Stimulated activated CD8-positive, alpha-beta memory T cell treated with anti-CD3 and anti-CD28 coated beads, Interleukin-15, amount 100 ng/mL, for 1 hour (primary cell): ENCODE data around the gene INSM1.
"Not testable (repeated sequence)": the region's sequence is repeated elsewhere in the genome, so short reads cannot be mapped to it uniquely, and the experiment has no call there.

Source experiments
- DNase-seq: peaks from one replicate; pipeline ENCODE4 v3.0.0-alpha.2; 2020; ENCODE audit warnings: low read depth

INSM1 gene, protein sequence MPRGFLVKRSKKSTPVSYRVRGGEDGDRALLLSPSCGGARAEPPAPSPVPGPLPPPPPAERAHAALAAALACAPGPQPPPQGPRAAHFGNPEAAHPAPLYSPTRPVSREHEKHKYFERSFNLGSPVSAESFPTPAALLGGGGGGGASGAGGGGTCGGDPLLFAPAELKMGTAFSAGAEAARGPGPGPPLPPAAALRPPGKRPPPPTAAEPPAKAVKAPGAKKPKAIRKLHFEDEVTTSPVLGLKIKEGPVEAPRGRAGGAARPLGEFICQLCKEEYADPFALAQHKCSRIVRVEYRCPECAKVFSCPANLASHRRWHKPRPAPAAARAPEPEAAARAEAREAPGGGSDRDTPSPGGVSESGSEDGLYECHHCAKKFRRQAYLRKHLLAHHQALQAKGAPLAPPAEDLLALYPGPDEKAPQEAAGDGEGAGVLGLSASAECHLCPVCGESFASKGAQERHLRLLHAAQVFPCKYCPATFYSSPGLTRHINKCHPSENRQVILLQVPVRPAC

DNA sequence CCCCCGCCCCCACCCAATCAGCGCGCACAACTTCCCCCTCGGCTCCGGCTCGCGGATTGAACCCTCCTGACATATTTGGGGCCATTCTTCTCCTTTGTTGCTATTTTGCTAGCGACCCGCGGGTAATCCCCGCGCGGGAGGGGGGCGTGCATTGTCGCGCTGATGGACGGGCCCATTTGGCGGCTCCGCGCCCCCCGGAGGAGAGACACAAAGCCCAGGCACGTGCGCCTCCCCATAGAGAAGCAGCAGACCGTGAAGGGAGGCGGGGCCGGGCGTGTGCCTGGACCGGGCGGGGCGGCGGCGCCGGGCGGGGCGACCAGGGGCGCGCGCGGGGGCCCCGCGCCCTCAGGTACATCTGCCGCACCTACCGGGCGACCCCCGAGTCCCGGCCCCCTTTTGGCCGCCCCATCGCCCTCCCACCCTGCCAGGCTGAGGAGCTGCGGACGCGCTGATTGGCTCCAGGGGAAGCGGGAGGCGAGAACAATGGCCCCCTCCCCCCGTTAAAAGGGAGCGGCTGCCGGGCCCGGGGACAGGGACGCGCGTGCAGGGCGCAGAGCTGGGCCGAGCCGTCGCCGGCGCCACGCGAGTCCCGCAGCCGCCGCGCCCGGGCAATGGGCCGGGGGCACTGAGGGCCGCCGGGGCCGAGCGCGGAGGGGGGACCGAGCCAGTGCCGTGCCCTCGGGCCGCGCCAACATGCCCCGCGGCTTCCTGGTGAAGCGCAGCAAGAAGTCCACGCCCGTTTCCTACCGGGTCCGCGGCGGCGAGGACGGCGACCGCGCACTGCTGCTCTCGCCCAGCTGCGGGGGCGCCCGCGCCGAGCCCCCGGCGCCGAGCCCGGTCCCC, at the start of gene INSM1:
INSM1 (plus strand) TSS at position 530 of the 843 bp plus-strand sequence; CDS start at position 694, 164 bp downstream.
- DNase-seq, result no peak

DNA sequence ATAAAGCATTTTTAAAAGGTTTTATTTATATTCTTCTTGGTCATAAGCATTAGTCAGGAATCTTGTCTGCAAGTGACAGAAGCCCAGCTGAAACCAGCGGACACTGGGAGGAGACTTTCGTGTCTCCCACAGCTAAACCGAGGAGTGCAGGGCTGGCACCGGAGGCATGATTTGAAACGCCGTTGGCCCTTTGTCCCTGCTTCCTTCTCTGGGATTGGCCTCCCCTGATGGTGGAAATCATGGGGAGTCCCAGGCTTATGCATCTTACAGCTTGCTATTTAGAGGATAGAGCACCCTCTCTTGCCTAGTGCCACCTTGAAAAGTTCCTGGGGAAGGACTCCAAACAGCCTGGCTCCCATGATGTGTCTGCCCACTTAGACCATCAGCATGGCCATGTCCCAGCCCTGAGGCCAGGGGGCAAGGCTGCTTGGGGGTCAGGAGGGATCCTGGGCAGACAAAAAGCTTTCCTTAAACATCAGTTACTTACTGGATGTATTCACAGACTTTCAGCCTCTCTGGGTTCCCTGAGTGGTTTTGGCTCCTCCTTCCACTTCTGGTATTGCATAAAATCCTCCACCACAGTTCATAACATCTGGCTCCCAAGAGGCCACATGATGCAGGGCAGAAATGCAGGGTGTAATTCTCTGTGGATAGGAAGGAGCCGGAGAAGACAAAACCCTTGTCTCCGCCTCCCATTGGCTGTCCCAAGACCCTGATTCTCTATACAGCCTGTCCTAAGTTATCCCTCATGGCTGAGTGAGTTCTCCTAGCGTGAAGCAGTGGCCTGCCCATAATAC, 49.3 kb upstream of the INSM1 start:
- DNase-seq, result no peak

DNA sequence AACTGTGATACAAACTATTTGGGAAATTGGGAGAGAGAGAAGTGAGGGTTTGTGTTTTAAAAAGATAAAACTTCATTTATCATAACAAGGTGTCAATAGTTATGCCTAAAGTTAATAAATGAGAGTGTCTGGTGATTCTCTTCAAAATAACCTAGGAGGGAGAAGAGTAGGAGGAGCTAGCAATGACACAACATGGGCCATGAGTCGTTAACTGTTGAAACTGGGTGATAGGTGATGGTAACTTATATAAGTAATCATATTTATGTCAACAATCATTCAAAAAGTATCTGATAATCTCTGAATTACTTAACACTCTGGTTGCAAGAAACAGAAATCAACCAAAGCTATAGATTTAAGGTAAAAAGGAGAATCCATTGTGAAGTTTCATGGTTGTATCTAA, 46.8 kb upstream of the INSM1 start:
- DNase-seq, result no peak

DNA sequence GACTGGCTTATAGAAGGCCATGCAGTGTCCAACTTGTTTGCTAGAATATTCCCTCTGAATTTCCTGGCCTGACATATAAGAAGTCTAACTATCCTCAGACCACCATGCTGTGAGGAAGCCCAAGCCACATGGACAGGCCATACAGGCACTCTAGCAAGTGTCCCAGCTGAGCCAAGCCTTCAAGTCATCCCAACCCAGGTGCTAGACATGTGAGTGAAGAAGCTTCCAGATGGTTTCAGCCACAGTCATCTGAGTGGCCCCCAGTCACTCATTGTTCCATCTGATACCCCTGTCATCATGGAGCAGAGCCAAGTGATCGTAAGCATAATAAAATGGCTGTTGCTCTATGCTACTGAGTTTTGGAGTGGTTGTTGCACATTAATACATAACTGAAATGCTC, 46.0 kb upstream of the INSM1 start:
- no peak for DNase-seq

DNA sequence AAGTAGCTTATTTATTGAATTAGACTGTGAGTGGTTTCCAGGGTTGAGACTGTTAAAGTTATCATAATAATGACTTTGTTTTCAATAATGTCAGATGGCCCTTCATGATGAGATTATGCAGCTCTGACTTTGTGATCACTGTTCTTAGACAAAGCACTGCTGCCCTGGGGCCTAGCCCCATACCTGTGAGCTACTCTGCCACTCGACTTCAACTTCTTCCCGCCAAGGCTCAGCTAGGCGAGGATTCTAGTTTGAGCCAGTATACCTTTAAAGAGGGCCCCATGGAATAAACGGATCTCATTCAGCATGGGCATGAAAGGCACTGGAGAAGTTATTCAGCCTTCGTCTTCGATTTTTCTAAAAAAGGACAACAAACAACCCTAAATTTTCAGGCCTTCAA, 45.0 kb upstream of the INSM1 start:
- DNase-seq, result no peak

DNA sequence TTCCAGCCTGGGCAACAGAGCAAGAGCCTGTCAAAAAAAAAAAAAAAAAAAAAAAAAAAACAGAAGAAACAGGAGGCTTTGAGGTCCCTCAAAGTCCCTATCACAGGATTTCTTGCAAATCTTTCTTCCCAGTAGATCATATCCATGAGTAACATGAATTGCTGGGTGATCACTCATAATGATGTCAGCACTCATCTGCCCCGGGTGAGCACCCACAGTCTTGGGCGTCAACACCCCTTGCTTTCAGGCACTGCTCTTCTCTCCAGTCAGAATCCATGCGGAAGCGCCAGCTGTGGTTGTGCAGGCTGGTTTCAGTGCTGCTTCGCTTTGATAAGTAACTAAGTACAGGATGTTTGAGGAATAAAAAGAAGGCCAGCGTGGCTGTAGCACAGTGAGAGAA, 40.2 kb upstream of the INSM1 start:
- DNase-seq, result no peak

DNA sequence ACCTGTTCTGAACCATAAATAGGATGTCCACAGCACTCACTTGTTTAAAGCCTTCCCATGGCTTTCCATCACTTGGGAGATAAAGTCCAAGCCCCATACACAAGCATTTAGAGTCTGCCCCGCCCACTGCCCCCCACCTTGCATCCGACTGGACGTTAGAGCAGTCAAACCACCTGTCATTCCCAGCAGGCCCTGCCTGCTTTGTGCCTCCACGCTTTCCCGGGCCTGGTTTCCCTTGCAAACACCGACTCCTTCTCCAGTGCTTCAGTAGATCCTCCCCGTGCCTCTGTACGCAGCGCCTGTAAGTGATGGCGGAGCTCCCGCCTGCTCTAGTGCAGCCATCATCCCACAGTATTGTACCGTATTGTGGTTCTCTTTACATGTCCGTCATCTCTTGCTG, 38.3 kb upstream of the INSM1 start:
- DNase-seq, result no peak

DNA sequence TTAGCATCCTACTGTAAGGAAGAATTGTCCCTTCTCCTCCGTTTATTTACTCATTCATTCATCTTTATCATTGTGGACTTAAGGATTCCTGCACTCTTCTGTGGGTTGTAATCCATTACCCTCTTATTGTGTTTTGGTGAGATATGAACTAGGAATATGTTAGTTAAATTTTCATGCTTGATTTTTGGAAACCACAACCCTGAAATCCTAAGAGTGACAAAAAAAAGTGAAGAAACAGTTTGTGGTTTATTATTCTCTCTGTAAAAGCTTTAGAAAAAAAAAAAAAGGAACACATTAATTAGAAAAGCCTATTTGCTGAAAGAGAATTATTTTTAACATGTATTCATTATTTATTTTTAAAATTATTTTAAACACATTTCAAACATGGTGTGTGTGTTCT, 36.7 kb upstream of the INSM1 start:
- DNase-seq, result no peak

DNA sequence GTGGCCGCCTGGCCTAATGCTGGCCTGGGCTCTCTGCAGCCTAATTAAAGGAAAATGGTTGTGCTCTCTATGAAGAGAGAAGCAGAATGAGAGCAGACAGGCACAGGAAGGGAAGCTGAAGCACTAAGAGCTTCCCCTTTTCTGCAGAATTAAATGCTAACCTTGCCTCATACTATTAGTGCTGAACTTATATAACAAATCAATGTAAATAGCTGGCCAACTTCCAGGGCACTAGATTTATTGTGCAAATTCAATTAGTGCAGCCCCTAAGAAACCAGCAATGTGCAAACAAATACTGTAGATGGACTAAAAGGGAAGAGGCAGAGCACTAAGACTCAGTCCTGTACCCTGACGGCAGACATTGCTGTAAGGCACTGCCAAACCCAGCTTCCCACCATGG, 36.1 kb upstream of the INSM1 start:
- DNase-seq, result no peak

DNA sequence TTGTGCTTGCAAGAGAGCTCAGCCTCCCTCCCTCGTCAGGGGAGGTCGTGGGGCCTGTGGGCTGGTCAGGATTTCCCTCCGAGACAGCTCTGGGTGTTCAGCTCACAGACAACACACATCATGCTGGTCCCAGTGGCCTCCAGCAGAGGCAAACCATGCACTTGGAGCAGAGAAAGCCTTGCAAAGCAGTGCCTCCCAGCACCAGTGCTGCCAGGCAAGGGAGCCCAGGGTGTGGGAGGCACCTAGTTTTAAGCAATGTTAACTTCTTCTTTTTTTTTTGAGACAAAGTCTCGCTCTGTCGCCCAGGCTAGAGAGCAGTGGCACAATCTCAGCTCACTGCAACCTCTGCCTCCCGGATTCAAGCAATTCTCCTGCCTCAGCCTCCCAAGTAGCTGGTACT, 34.0 kb upstream of the INSM1 start:
- DNase-seq, result no peak

DNA sequence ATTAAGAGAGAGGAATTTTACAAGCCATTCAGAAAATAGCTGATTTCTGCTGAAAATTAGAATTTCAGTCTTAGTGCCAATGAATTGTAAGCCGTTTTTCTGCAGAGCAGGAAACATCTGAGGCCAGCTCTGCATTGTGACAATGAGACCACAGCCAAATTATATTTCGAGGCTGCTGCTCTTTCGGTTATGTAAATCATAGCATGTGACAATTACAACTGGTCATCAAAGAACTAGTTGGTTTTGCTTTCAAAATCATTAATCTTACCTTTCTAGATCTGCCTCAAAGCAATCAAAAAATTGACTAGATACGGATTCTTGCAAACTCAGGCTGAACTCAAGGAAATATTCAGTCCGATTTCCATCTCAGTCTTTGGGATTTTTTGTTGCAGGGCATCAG, 33.4 kb upstream of the INSM1 start:
- no peak for DNase-seq

DNA sequence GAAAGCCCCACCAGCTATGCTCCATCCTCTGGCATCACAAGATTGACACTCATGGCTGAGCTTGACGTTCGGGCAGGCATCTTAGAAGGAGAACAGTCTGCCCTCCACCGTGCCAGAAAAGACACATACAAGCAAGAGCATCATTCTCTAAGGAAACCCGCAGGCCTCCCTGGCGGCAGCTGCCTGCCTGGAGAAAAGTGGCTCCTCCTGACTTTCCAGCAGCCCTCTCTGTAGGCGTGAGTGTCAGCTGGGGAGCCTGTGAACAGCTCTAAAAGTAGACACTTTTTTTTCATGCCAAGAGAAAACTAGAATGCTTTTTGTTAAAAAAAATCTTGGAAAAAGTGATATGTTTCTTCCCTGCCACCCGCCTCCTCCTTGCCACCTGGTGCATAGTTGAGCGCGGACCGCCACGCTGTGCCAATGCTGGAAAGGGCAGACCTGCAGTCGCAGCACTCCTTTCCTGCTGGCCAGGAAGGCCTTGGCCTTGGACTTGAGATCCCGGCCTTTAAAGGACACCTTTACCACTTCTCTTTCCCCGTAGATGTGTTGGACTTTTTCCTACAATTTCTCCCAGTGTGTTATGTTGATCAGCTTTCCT, 29.7 kb upstream of the INSM1 start:
- no peak for DNase-seq

DNA sequence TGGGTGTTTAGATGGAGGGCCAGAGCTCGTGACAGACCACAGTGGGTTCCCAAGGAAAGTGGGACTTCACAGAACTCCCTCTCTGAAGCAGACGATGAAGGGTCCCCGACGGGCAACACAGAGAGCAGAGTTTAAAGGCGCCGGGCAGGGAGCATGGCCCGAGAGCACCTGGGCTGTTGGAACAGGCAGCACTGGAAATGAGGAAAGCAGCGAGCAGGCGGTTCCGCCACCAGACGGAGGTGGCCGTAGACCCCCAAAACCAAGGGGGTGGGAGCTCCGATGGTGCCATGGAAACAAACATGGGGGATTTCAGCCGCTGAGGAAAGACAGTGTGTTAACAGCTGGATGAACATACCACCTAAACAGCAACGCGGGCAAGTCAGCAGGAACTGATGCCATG, 27.5 kb upstream of the INSM1 start:
- no peak for DNase-seq

DNA sequence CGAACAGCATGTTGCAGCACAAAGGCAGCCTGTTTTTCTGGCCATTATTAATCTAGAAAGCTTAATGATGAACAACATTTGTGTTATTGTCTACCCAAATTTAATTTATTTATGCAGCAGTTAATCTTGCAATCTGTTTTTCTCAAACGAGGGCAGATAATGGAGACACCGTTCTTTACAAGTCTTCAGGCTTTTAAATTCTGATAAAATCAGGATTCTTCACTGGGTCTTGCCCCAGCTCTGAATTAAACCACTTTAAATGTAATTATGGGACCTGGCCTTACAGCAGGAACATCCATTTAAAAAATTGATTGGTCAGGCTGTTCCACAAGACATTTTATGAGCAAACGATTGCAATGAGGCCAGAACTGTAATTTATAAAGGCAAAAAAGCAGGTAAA, 26.5 kb upstream of the INSM1 start:
- no peak for DNase-seq

DNA sequence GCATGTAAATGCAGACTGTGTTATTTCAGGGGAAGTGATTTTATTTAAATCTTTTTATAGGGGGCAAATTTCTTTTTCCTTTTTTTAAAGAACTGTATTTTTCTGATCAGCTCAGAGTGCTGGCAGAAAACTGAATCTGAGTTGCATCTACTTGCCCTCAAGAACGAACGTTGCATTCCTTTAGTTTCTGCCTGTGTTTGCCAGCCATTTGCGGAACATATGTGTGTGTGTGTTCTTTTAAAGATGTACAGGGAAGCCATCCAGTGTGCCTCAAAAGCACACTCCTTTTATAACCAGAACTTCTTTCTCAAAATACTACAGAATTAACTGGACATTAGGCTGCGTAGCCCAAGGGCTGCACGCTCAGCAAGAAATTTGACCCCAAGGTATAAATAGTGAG, 25.8 kb upstream of the INSM1 start:
- no peak for DNase-seq

DNA sequence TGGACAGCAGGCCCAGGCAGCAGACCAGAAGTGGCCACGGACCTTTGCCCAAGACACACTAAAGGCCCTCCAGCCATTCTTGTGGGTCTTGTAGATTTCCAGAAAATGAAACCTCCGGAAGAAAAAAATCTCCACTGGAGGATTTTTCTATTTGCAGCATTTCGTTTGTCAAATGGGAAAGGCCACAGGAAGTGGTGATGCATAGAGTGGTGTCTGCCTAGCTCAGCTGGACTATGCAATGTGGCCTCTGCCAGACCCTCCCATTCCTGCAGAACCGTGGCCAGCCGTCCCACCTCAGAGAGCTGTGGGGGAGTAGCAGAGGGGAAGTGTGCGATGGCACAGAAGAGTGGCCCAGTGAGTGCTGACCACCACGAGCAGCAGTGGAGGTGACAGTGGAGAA, 24.0 kb upstream of the INSM1 start:
- no peak for DNase-seq

DNA sequence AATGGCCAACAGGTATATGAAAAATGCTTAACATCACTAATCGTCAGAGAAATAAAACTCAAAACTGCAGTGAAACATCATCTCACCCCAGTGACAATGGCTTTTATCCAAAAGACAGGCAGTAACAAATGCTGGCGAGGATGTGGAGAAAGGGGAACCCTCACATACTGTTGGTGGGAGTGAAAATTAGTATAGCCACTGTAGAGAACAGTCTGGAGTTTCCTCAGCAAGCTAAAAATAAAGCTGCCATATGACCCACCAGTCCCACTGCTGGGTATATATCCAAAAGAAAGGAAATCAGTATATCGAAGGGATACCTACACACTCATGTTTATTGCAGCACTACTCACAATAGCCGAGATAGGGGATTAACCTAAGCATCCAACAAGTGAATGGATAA, 23.4 kb upstream of the INSM1 start:
- no peak for DNase-seq

DNA sequence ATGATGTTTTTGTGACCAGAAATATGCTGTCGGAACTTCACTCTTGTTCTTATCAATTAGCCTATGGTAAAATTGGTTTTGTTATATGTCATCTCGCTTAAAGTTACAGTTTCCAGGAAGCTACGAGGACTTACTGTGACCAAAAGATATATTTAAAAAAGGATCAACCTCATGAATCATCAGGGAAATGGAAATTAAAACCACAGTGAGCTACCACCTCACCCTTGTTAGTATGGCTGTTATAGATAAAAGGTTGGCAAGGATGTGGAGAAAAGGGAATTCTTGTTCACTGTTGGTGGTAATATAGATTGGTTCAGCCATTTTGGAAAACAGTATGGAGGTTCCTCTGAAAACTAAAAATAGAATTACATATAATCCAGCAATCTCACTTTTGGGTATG, 14.3 kb upstream of the INSM1 start:
- DNase-seq, result no peak

DNA sequence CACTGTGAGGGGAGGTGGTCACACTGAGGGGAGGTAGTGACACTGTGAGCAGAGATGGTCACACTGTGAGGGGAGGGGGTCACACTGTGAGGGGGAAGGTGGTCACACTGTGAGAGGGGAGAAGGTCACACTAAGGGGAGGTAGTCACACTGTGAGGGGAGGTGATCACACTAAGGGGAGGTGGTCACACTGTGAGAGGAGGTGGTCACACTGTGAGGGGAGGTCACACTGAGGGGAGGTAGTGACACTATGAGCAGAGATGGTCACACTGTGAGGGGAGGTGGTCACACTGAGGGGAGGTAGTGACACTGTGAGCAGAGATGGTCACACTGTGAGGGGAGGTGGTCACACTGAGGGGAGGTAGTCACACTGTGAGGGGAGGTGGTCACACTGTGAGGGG, 12.4 kb upstream of the INSM1 start:
- DNase-seq, result not testable (repeated sequence)

DNA sequence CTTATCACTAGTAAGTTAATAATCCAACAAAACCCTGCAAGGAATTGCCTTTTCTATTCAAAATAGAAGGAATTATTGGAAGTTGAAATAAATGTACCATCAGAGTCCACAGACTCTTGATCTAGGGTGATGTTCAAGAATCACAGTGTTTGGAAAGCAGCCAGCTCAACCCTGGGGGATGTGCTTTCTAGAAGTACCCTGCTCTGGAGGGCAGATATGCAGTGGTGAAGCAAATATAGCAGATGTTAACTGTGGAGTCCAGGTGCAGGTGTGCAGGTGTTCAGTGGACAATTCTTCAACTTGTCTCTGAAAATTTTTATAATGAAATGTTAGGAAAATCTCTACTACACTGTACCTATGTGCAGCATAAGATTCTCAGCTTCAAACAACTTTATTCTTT, 9.1 kb upstream of the INSM1 start:
- no peak for DNase-seq

DNA sequence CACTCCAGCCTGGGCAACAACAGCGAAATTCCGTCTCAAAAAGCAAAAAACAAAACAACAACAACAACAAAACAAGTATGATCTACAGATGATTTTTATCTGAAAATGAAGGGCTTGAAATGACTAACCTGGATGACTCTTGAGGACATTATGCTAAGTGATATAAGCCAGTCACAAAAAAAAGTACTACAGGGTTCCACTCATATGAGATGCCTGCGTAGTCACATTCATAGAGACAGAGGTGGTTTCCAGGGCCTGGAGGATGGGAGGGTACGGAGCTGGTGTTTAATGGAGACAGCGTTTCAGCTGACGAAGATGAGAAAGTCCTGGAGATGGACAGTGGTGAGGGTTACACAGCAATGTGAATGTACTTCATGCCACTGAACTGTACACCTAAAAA, 8.3 kb upstream of the INSM1 start:
- DNase-seq, result no peak

DNA sequence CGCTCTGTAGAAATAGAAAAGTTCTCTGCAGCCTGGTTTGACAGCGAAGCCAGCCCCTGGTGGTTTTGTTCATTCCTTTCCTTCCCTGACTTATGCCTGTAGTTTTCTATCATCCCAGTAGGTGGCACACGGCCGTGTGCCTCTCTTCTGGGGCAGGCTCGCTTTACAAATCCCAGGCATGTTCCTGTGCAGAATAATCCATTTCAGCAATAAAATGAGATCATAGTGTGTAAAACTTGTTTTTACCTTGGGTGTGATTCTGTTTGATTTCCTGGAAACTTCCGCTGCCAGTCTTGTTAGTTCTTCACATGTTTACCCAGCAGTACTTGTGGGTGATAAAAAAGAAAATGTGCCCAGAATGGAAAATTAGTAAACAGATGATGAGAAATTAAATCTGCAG, 7.4 kb upstream of the INSM1 start:
- DNase-seq, result no peak
